NB4 (cell line): ENCODE results near the gene VTN.

Experiments
- DNase-seq: peaks from one replicate; pipeline ENCODE4 v3.0.0; 2010; ENCODE audit warnings: low read depth
- H3K4me3 ChIP-seq: one replicate; pipeline ENCODE4 v1.5.1; 2011; ENCODE audit warnings: mild to moderate bottlenecking, low read depth, low read length, moderate library complexity
- MYC ChIP-seq: IDR thresholded peaks from 2 replicates; pipeline ENCODE4 v1.6.1; 2011; ENCODE audit warnings: low read depth, low read length
- POLR2A ChIP-seq: IDR thresholded peaks from 2 replicates; pipeline ENCODE4 v1.6.1; 2011; ENCODE audit warnings: mild to moderate bottlenecking; ENCODE audit not compliant: insufficient read length; ENCODE audit errors: extremely low read depth
- TF ChIP-seq, protein P1 (sequence below): IDR thresholded peaks from 2 replicates; pipeline ENCODE4 v1.6.1; 2011; ENCODE audit warnings: low read depth, low read length
- TF ChIP-seq, protein P2 (sequence below): IDR thresholded peaks from one replicate; pipeline ENCODE4 v1.5.1; 2012; ENCODE audit warnings: low read depth, low read length

Gene VTN

DNA sequence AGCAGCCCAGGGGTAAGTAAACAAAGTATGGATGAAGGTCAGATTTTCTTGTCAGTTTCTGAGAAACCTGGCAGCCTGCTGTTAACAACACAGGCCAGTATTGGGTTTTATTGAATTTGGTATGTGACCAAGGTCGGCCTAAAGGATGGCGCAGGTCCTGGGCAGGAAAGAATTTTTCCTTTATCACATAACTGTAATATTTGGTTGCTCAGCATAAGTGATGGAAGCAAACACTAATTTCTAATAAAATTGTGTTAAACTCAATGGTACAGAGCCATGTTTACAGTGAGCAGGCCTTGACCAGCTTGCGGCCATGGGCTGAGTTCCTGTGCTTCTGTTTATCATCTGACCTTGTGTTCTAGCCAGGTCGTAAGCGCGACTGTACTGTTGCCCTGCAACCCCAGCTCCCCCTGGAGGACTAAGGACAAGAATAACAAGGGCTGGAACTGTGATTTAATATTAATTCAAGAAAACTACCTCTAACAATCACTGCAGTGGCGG, 23.3 kb downstream of the VTN start:
- TF ChIP-seq, protein P1, sequence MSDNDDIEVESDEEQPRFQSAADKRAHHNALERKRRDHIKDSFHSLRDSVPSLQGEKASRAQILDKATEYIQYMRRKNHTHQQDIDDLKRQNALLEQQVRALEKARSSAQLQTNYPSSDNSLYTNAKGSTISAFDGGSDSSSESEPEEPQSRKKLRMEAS = no peak
- TF ChIP-seq, protein P2, sequence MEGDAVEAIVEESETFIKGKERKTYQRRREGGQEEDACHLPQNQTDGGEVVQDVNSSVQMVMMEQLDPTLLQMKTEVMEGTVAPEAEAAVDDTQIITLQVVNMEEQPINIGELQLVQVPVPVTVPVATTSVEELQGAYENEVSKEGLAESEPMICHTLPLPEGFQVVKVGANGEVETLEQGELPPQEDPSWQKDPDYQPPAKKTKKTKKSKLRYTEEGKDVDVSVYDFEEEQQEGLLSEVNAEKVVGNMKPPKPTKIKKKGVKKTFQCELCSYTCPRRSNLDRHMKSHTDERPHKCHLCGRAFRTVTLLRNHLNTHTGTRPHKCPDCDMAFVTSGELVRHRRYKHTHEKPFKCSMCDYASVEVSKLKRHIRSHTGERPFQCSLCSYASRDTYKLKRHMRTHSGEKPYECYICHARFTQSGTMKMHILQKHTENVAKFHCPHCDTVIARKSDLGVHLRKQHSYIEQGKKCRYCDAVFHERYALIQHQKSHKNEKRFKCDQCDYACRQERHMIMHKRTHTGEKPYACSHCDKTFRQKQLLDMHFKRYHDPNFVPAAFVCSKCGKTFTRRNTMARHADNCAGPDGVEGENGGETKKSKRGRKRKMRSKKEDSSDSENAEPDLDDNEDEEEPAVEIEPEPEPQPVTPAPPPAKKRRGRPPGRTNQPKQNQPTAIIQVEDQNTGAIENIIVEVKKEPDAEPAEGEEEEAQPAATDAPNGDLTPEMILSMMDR = peak; percentile 5
- no peak overlapping the region for H3K4me3 ChIP-seq
- peak; percentile 31 for DNase-seq

DNA sequence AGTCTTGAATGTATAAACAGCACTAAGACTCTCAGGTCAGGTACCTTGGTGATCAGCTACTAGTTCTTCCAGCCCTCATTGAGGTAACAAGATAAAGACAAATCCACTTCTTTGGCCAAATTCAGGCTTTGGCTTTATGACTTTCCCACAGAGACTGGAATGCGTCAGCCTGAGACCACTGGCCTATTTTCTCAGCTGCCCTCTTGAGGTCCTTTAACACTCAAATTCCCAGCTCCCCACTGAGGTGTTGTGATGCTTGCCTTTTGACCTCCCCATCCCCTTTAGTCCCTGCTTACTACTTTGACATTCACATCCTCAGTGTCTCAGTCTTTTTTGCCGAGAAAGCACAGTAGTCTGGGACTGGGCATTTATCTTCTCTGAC, 23.9 kb downstream of the VTN start:
- TF ChIP-seq MYC (no peak), POLR2A (no peak)
- TF ChIP-seq, protein P2 = no peak
- TF ChIP-seq, protein P1 = no peak
- no peak for DNase-seq
- H3K4me3 ChIP-seq = no peak overlapping the region

DNA sequence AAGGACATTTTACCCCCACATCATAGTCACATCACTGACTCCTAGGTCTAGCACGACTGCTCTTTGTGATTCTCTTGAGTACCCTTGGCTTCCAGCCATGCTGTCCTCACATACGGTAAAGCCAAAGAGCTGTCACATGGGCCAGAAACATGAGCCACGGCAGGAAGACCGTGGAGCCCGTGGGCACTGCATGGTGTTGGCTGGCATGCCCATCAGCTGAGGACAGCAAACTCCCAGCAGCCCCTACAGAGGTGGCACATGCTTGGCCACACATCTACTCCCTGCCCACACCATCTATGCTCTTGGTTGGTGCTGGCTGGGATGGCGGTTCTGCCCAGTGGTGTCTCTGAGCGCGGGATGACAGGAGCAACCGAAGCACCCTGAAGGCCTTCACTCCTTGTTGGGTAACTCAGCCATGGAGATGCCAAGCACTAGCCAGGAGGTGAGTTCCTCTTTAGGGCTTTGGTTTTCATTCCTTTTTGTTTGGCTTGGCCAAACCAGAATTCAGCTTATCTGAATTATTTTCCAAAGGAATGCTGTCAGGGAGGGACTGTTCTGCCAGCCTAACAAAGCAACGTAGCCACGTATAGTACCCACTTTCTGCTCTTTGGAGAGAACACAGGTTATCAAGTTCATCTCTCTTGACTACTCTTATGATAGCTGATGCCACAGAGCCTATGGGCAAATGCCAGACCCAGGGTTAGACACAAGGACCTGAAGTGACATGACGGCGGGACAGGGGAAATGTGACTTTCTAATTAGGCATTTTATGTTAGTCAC, 24.5 kb downstream of the VTN start:
- TF ChIP-seq MYC = no peak
- TF ChIP-seq, protein P1 = no peak
- no peak for TF ChIP-seq POLR2A
- TF ChIP-seq, protein P2 = no peak
- no peak for DNase-seq
- H3K4me3 ChIP-seq = no peak overlapping the region

DNA sequence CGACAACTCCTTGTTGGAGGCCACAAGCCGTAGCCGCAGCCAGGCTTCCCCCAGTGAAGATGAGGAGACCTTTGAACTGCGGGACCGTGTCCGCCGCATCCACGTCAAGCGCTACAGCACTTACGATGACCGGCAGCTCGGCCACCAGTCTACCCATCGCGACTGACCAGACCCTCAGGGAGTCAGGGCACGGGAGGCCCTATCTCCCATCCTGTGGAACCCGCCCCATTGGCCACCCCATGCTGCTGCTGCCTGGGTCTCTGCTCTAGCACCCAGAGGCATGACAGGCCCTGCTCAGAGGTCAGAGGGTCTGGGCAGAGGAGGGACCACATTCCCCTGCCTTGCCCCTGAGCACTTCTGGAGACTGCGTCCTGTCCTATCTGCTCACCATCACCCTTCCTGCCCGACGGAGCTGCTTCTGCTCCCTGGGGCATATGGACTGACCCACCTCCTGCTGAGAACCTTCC, 25.6 kb downstream of the VTN start:
- no peak overlapping the region for H3K4me3 ChIP-seq
- TF ChIP-seq, protein P1 = no peak
- TF ChIP-seq, protein P2 = no peak
- DNase-seq = no peak

DNA sequence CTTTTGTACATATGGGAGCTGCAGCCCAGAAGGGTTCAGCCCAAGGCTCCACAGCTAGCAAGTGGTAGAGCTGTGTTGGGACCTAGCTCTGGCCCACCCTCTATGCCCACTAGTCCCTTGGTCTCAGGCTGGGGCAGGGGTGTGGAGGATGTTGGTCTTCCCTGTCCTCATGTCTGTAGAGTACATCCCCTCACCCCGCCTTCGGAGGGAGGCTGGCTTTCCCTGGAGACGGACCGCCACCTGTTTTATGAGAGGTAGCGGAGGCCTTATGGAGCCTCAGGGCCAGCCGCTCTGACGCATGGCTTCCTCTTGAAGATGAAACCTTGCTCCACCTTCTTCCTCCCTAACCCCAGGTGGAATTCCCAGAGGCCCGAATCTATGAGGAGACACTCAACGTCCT, 26.1 kb downstream of the VTN start:
- H3K4me3 ChIP-seq = no peak overlapping the region
- TF ChIP-seq POLR2A (no peak), MYC (no peak)
- TF ChIP-seq, protein P1 = no peak
- TF ChIP-seq, protein P2 = no peak

More for the DNA sequence above, 26.1 kb downstream of the VTN start:
- DNase-seq = no peak
